AG10803 (cell line): Measurements from ENCODE around the gene FAM53A.
A peak's percentile ranks its signal among the peaks of the same experiment; 100 is the strongest.

Experiments used
- DNase-seq: peaks from one replicate; pipeline ENCODE4 v3.0.0; 2010; ENCODE audit warnings: low read depth
- H3K4me3 ChIP-seq: 2 replicates; pipeline ENCODE4 v1.5.1; 2011; ENCODE audit warnings: mild to moderate bottlenecking, low read length, control low read depth
- CTCF ChIP-seq: conservative IDR thresholded peaks from 2 replicates; pipeline ENCODE4 v1.5.1; 2011; ENCODE audit warnings: mild to moderate bottlenecking, low read length, control low read depth, inconsistent platforms

FAM53A gene

GRCh38 chr4:1690698-1691097 is 6.6 kb upstream of the FAM53A start:
- H3K4me3 ChIP-seq = no peak overlapping the region
- DNase-seq = no peak
- TF ChIP-seq CTCF = no peak

GRCh38 chr4:1686440-1687036 is 2.4 kb upstream of the FAM53A start:
- TF ChIP-seq CTCF = no peak

GRCh38 chr4:1685235-1686150 is 1.4 kb upstream of the FAM53A start:
- no peak for DNase-seq
- H3K4me3 ChIP-seq = peak overlapping the region; percentile 64; the same call in 1 of the 2 replicates
- TF ChIP-seq CTCF = no peak

More at GRCh38 chr4:1686440-1687036, 2.4 kb upstream of the FAM53A start:
- H3K4me3 ChIP-seq = no peak overlapping the region
- no peak for DNase-seq

- TF ChIP-seq CTCF = no peak
- DNase-seq = no peak
These were observed 557 bp upstream of the FAM53A start for GRCh38 chr4:1684506-1685234.

GRCh38 chr4:1683261-1683735 is 815 bp downstream of the FAM53A start:
- no peak for TF ChIP-seq CTCF
- DNase-seq = peak; percentile 89

More at GRCh38 chr4:1684506-1685234, 557 bp upstream of the FAM53A start:
- peak overlapping the region; percentile 64 for H3K4me3 ChIP-seq

GRCh38 chr4:1682860-1683259 is 1.3 kb downstream of the FAM53A start:
- DNase-seq = no peak
- TF ChIP-seq CTCF = no peak
- H3K4me3 ChIP-seq = peak overlapping the region; percentile 65

More at GRCh38 chr4:1683261-1683735, 815 bp downstream of the FAM53A start:
- H3K4me3 ChIP-seq = peak overlapping the region; percentile 65
